WTC11 (cell line): ENCODE measurements around the gene UBE2E1. TPM values are rescaled to one million over a fixed set of nuclear protein-coding genes. Genes with fewer than 3 reads are reported as not detected.

Experiments
- ATAC-seq: fragments of 200-7000 bp; cut with Tn5 transposase; 2 replicates; pipeline ENCODE4 v1.10.0; 2021; ENCODE audit warnings: mild to moderate bottlenecking, moderate library complexity
- CTCF ChIA-PET: fragments of 300-600 bp; sonication (Branson Sonifier 250); formaldehyde crosslinking; loops from one replicate; lab custom pipeline; 2021; ENCODE audit warnings: antibody characterized with exemption; lab: Charles Lee
- POLR2A ChIA-PET: fragments of 350-600 bp; sonication (Branson Sonifier 250); formaldehyde crosslinking; loops from one replicate; lab custom pipeline; 2021; ENCODE audit warnings: antibody characterized with exemption; lab: Charles Lee
- DNase-seq: peaks from one replicate; pipeline ENCODE4 v3.0.0; 2021; ENCODE audit warnings: low spot score
- H3K27ac Mint-ChIP-seq: 2 replicates; pipeline ENCODE4 v1.8.0; 2021; ENCODE audit warnings: mixed read lengths
- H3K27me3 Mint-ChIP-seq: 2 replicates; pipeline ENCODE4 v1.8.0; 2021; ENCODE audit warnings: low read depth, mild to moderate bottlenecking, moderate library complexity, mixed read lengths
- H3K36me3 Mint-ChIP-seq: 2 replicates; pipeline ENCODE4 v1.8.0; 2021; ENCODE audit warnings: mixed read lengths
- H3K4me1 Mint-ChIP-seq: 2 replicates; pipeline ENCODE4 v1.8.0; 2022; ENCODE audit warnings: mixed read lengths
- H3K4me3 Mint-ChIP-seq: 2 replicates; pipeline ENCODE4 v1.8.0; 2021; ENCODE audit warnings: mild to moderate bottlenecking, moderate library complexity, mixed read lengths
- H3K9me3 Mint-ChIP-seq: 2 replicates; pipeline ENCODE4 v1.8.0; 2021; ENCODE audit warnings: mixed read lengths
- ATF1 ChIP-seq: sonication (generic); formaldehyde crosslinking; IDR thresholded peaks from 2 replicates; pipeline ENCODE4 v1.8.1; 2023; ENCODE audit warnings: mild to moderate bottlenecking, moderate library complexity, missing genetic modification reagents
- ATF3 ChIP-seq: sonication (generic); formaldehyde crosslinking; conservative IDR thresholded peaks from 2 replicates; pipeline ENCODE4 v1.8.1; 2022; ENCODE audit warnings: mild to moderate bottlenecking, missing genetic modification reagents
- CREB1 ChIP-seq: sonication (generic); formaldehyde crosslinking; IDR thresholded peaks from 2 replicates; pipeline ENCODE4 v1.8.0; 2023; ENCODE audit warnings: mild to moderate bottlenecking, missing genetic modification reagents
- E2F1 ChIP-seq: sonication (generic); formaldehyde crosslinking; IDR thresholded peaks from 2 replicates; pipeline ENCODE4 v1.8.0; 2022; ENCODE audit warnings: mild to moderate bottlenecking, missing genetic modification reagents
- ESRRA ChIP-seq: sonication (generic); formaldehyde crosslinking; IDR thresholded peaks from 2 replicates; pipeline ENCODE4 v1.8.1; 2022; ENCODE audit warnings: mild to moderate bottlenecking, missing genetic modification reagents, borderline replicate concordance
- FOXJ3 ChIP-seq: sonication (generic); formaldehyde crosslinking; IDR thresholded peaks from 2 replicates; pipeline ENCODE4 v1.9.0; 2021; ENCODE audit warnings: missing genetic modification reagents, mild to moderate bottlenecking, borderline replicate concordance
- JUN ChIP-seq: sonication (generic); formaldehyde crosslinking; IDR thresholded peaks from 2 replicates; pipeline ENCODE4 v1.8.0; 2023; ENCODE audit warnings: mild to moderate bottlenecking, missing genetic modification reagents
- MYBL2 ChIP-seq: sonication (generic); formaldehyde crosslinking; IDR thresholded peaks from 2 replicates; pipeline ENCODE4 v1.8.1; 2023; ENCODE audit warnings: mild to moderate bottlenecking, moderate library complexity, missing genetic modification reagents
- NFE2L1 ChIP-seq: sonication (generic); formaldehyde crosslinking; IDR thresholded peaks from 2 replicates; pipeline ENCODE4 v1.8.1; 2023; ENCODE audit warnings: missing genetic modification reagents
- STAT6 ChIP-seq: sonication (generic); formaldehyde crosslinking; conservative IDR thresholded peaks from 2 replicates; pipeline ENCODE4 v1.8.1; 2023; ENCODE audit warnings: mild to moderate bottlenecking, low read depth, missing genetic modification reagents, moderate library complexity
- TEAD1 ChIP-seq: sonication (generic); formaldehyde crosslinking; IDR thresholded peaks from 2 replicates; pipeline ENCODE4 v1.8.0; 2022; ENCODE audit warnings: mild to moderate bottlenecking, missing genetic modification reagents
- TP53 ChIP-seq: sonication (generic); formaldehyde crosslinking; IDR thresholded peaks from 2 replicates; pipeline ENCODE4 v1.8.1; 2023; ENCODE audit warnings: mild to moderate bottlenecking, missing genetic modification reagents
- ZBTB21 ChIP-seq: sonication (generic); formaldehyde crosslinking; IDR thresholded peaks from 2 replicates; pipeline ENCODE4 v1.8.1; 2023; ENCODE audit warnings: mild to moderate bottlenecking, missing genetic modification reagents, borderline replicate concordance
- ZBTB43 ChIP-seq: sonication (generic); formaldehyde crosslinking; IDR thresholded peaks from 2 replicates; pipeline ENCODE4 v1.8.1; 2023; ENCODE audit warnings: mild to moderate bottlenecking, missing genetic modification reagents
- ZNF219 ChIP-seq: sonication (generic); formaldehyde crosslinking; IDR thresholded peaks from 2 replicates; pipeline ENCODE4 v1.8.0; 2023; ENCODE audit warnings: missing genetic modification reagents, mild to moderate bottlenecking, borderline replicate concordance
- ZNF425 ChIP-seq: fragments of 250-450 bp; sonication (Bioruptor Pico); conservative IDR thresholded peaks from 2 replicates; pipeline ENCODE4 v1.9.0; 2021; ENCODE audit warnings: mild to moderate bottlenecking
- ZNF671 ChIP-seq: fragments of 250-450 bp; sonication (Bioruptor Pico); IDR thresholded peaks from 2 replicates; pipeline ENCODE4 v1.8.0; 2021; ENCODE audit warnings: mild to moderate bottlenecking
- ZSCAN18 ChIP-seq: fragments of 250-450 bp; sonication (Bioruptor Pico); IDR thresholded peaks from 2 replicates; pipeline ENCODE4 v2.1.2; 2022; ENCODE audit warnings: mild to moderate bottlenecking, moderate library complexity
- total RNA-seq: library from RNA; stranded (reverse); gene quantifications from 3 replicates; pipeline ENCODE4 v1.2.3, GENCODE V29; 2021

The UBE2E1 gene
- total RNA-seq, 1 experiment from 2014 or later = 121 TPM

GRCh38 chr3:23806534-23807423 is 1.0 kb downstream of the UBE2E1 start (continued):
- no peak for TF ChIP-seq ZNF425 (CRISPR knock-in tag)
- no peak for TF ChIP-seq ATF1 (CRISPR knock-in tag)
- 0 out of 2 replicates have a peak, but pooled peaks have one; percentile 64 for TF ChIP-seq TP53 (CRISPR knock-in tag)
- no peak for TF ChIP-seq ZSCAN18 (CRISPR knock-in tag)
- no peak for TF ChIP-seq MYBL2 (CRISPR knock-in tag)
- no peak for TF ChIP-seq CREB1 (CRISPR knock-in tag)
- TF ChIP-seq STAT6 = no peak
- no peak for TF ChIP-seq ZBTB21 (CRISPR knock-in tag)
- no peak for TF ChIP-seq TEAD1 (CRISPR knock-in tag)

GRCh38 chr3:23807424-23808015 is 1.8 kb downstream of the UBE2E1 start:
- Mint-ChIP-seq H3K36me3 (peaks cover 25% of the 10 kb centered on the region), H3K4me3 (peak overlapping the region; percentile 97), H3K27ac (peak overlapping the region; percentile 96), H3K9me3 (no peaks in the 10 kb centered on the region), H3K27me3 (no peaks in the 10 kb centered on the region; the same call in 1 of the 2 replicates), H3K4me1 (peaks cover 57% of the 10 kb centered on the region)
- no peak for DNase-seq
- TF ChIP-seq E2F1 (CRISPR knock-in tag) (no peak), NFE2L1 (CRISPR knock-in tag) (no peak), ZNF671 (no peak), ZNF219 (CRISPR knock-in tag) (no peak), FOXJ3 (CRISPR knock-in tag) (no peak), JUN (no peak), CREB1 (CRISPR knock-in tag) (no peak), ESRRA (no peak), ZBTB43 (CRISPR knock-in tag) (no peak), ATF3 (CRISPR knock-in tag) (no peak)
- ChIA-PET CTCF (interaction anchor here (1.0 kb wide), 1 partner anchor 85 kb away, joined by 3 read pairs; no protein-coding TSS in a partner anchor), POLR2A (interaction anchor here (1.0 to 1.1 kb wide), 3 partner anchors 24 to 110 kb away, joined by 3 read pairs; partner anchors contain the start of genes NKIRAS1 and RPL15)
- no peak for ATAC-seq
